Measurements from ENCODE around the gene VPS45. TPM values are rescaled to one million over a fixed set of nuclear protein-coding genes. Genes with fewer than 3 reads are reported as not detected.
A peak's percentile ranks its signal among the peaks of the same experiment; 100 is the strongest.

VPS45 gene
- polyA plus RNA-seq, 1 donor from 2014 or later: 174 TPM

DNA sequence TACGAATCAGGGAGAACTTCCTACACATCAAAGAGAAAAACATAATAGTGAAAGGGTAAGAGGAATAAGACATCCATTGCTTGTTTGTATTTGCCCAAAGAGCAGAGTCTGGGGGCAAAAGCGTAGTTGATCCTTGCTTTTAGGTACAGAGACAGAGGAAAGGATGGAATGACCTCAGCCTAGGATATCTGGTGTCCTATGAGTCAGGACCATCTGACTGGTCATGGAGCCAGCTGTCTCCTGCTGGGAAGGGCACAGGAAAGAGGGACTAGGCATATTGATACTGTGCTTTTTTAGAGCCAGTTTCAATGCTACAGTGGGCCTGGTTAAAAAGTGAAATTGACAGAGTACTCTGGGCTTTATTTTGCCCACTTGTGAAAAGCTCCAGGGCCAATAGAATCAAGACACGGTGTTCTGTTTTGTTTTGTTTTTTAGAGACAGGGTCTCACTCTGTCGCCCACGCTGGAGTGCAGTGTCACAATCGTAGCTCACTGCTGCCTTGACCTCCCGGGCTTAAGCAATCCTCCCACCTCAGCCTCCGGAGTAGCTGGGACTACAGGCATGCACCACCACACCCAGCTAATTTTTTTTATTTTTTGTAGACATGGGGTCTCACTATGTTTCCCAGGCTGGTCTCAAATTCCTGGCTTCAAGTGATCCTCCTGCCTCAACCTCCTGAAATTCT, 85.3 kb downstream of the VPS45 start:
- Histone ChIP-seq H3K4me2 (ENCODE audit: low read length) (peak overlapping the region; percentile 80), H3K36me3 (ENCODE audit: insufficient read depth, low read length) (peaks cover 22% of the 10 kb centered on the region)

DNA sequence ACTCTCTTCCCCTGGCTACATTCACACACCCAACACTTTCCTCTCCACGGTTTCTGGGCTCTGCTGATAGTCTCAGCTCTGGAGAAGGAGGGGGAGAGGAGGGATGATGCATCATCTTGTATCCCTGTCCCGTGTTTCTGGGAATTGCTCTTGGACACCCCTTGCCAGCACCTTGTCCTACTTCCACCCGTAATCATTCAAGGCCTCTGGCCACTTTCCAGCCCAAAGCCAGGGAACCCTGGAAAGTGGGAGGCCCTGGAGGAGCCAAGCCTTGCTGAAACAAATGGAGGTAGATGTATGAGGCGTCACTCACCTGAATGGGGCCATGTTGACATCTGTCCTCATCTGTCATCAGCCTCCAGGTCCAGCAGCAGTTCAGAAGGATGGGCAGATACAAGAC, 86.6 kb downstream of the VPS45 start:
- H3K4me3 ChIP-seq (ENCODE audit: low read length): peak overlapping the region; percentile 91

More for the DNA sequence above, 85.3 kb downstream of the VPS45 start:
- no peak overlapping the region for H3K9ac ChIP-seq (ENCODE audit: low read length)
- H4K20me1 ChIP-seq (ENCODE audit: insufficient read depth): peaks cover 2% of the 10 kb centered on the region
- H3K9me2 ChIP-seq (ENCODE audit: insufficient read depth, low read length): no peaks in the 10 kb centered on the region
- no peak overlapping the region for H2AFZ ChIP-seq (ENCODE audit: low read depth, low read length)
- TF ChIP-seq, protein P1, sequence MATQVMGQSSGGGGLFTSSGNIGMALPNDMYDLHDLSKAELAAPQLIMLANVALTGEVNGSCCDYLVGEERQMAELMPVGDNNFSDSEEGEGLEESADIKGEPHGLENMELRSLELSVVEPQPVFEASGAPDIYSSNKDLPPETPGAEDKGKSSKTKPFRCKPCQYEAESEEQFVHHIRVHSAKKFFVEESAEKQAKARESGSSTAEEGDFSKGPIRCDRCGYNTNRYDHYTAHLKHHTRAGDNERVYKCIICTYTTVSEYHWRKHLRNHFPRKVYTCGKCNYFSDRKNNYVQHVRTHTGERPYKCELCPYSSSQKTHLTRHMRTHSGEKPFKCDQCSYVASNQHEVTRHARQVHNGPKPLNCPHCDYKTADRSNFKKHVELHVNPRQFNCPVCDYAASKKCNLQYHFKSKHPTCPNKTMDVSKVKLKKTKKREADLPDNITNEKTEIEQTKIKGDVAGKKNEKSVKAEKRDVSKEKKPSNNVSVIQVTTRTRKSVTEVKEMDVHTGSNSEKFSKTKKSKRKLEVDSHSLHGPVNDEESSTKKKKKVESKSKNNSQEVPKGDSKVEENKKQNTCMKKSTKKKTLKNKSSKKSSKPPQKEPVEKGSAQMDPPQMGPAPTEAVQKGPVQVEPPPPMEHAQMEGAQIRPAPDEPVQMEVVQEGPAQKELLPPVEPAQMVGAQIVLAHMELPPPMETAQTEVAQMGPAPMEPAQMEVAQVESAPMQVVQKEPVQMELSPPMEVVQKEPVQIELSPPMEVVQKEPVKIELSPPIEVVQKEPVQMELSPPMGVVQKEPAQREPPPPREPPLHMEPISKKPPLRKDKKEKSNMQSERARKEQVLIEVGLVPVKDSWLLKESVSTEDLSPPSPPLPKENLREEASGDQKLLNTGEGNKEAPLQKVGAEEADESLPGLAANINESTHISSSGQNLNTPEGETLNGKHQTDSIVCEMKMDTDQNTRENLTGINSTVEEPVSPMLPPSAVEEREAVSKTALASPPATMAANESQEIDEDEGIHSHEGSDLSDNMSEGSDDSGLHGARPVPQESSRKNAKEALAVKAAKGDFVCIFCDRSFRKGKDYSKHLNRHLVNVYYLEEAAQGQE (IDR thresholded peaks at IDR 0.05; ENCODE audit: borderline replicate concordance): no peak
- TF ChIP-seq TAF1 (IDR thresholded peaks at IDR 0.05; ENCODE audit: low read depth) (no peak), MXI1 (conservative IDR thresholded peaks at IDR 0.05; ENCODE audit: poor library complexity, severe bottlenecking) (no peak), EZH2 (IDR thresholded peaks at IDR 0.05; ENCODE audit: borderline replicate concordance, insufficient read depth, low read length, poor library complexity, severe bottlenecking) (no peak), RAD21 (conservative IDR thresholded peaks at IDR 0.05) (no peak), SMC3 (conservative IDR thresholded peaks at IDR 0.05; ENCODE audit: poor library complexity) (no peak), POLR2AphosphoS5 (IDR thresholded peaks at IDR 0.05) (no peak), EP300 (conservative IDR thresholded peaks at IDR 0.05; ENCODE audit: poor library complexity, severe bottlenecking) (no peak)
- TF ChIP-seq, protein P2, sequence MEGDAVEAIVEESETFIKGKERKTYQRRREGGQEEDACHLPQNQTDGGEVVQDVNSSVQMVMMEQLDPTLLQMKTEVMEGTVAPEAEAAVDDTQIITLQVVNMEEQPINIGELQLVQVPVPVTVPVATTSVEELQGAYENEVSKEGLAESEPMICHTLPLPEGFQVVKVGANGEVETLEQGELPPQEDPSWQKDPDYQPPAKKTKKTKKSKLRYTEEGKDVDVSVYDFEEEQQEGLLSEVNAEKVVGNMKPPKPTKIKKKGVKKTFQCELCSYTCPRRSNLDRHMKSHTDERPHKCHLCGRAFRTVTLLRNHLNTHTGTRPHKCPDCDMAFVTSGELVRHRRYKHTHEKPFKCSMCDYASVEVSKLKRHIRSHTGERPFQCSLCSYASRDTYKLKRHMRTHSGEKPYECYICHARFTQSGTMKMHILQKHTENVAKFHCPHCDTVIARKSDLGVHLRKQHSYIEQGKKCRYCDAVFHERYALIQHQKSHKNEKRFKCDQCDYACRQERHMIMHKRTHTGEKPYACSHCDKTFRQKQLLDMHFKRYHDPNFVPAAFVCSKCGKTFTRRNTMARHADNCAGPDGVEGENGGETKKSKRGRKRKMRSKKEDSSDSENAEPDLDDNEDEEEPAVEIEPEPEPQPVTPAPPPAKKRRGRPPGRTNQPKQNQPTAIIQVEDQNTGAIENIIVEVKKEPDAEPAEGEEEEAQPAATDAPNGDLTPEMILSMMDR (IDR thresholded peaks at IDR 0.05; ENCODE audit: poor library complexity, severe bottlenecking): no peak
- peaks cover 68% of the 10 kb centered on the region for H3K79me2 ChIP-seq (replicated peaks; ENCODE audit: insufficient read depth, low read length)
- H3K27ac ChIP-seq (ENCODE audit: low read length): no peak overlapping the region
- no peaks in the 10 kb centered on the region for H3K27me3 ChIP-seq (ENCODE audit: insufficient read depth, low read depth, low read length)
- peak overlapping the region; percentile 91 for H3K4me3 ChIP-seq (ENCODE audit: low read length)
- no peaks in the 10 kb centered on the region for H3K9me3 ChIP-seq (ENCODE audit: low read length)
- no peaks in the 10 kb centered on the region for H3F3A ChIP-seq (ENCODE audit: insufficient read depth, low read length, poor library complexity, severe bottlenecking)

More for the DNA sequence above, 86.6 kb downstream of the VPS45 start:
- Histone ChIP-seq H3K27ac (ENCODE audit: low read length) (no peak overlapping the region), H3K27me3 (ENCODE audit: insufficient read depth, low read depth, low read length) (no peaks in the 10 kb centered on the region), H3K9ac (ENCODE audit: low read length) (no peak overlapping the region), H3K9me3 (ENCODE audit: low read length) (no peaks in the 10 kb centered on the region), H4K20me1 (ENCODE audit: insufficient read depth) (peaks cover 2% of the 10 kb centered on the region), H3F3A (ENCODE audit: insufficient read depth, low read length, poor library complexity, severe bottlenecking) (no peaks in the 10 kb centered on the region), H3K79me2 (replicated peaks; ENCODE audit: insufficient read depth, low read length) (peaks cover 57% of the 10 kb centered on the region), H3K4me2 (ENCODE audit: low read length) (peak overlapping the region; percentile 55), H3K36me3 (ENCODE audit: insufficient read depth, low read length) (peaks cover 27% of the 10 kb centered on the region), H2AFZ (ENCODE audit: low read depth, low read length) (no peak overlapping the region), H3K9me2 (ENCODE audit: insufficient read depth, low read length) (no peaks in the 10 kb centered on the region)
- TF ChIP-seq MXI1 (conservative IDR thresholded peaks at IDR 0.05; ENCODE audit: poor library complexity, severe bottlenecking): no peak
- TF ChIP-seq RAD21 (conservative IDR thresholded peaks at IDR 0.05): no peak
- no peak for TF ChIP-seq POLR2AphosphoS5 (IDR thresholded peaks at IDR 0.05)
- TF ChIP-seq, protein P1 (IDR thresholded peaks at IDR 0.05; ENCODE audit: borderline replicate concordance): no peak
- no peak for TF ChIP-seq EZH2 (IDR thresholded peaks at IDR 0.05; ENCODE audit: borderline replicate concordance, insufficient read depth, low read length, poor library complexity, severe bottlenecking)
- no peak for TF ChIP-seq EP300 (conservative IDR thresholded peaks at IDR 0.05; ENCODE audit: poor library complexity, severe bottlenecking)
- no peak for TF ChIP-seq SMC3 (conservative IDR thresholded peaks at IDR 0.05; ENCODE audit: poor library complexity)
- no peak for TF ChIP-seq TAF1 (IDR thresholded peaks at IDR 0.05; ENCODE audit: low read depth)
- TF ChIP-seq, protein P2 (IDR thresholded peaks at IDR 0.05; ENCODE audit: poor library complexity, severe bottlenecking): no peak

Measured in neural cell (in vitro differentiated cells).